HG03442 (cell line): ENCODE data around the gene GPR26.
"Not testable (repeated sequence)": the region's sequence is repeated elsewhere in the genome, so short reads cannot be mapped to it uniquely, and the experiment has no call there.

Experiments
- ATAC-seq: cut with Tn5 transposase; IDR thresholded peaks from one replicate; pipeline ENCODE4 v1.9.1; 2021; ENCODE audit warnings: mild to moderate bottlenecking, moderate library complexity; ENCODE audit not compliant: unreplicated experiment

GPR26 gene

DNA sequence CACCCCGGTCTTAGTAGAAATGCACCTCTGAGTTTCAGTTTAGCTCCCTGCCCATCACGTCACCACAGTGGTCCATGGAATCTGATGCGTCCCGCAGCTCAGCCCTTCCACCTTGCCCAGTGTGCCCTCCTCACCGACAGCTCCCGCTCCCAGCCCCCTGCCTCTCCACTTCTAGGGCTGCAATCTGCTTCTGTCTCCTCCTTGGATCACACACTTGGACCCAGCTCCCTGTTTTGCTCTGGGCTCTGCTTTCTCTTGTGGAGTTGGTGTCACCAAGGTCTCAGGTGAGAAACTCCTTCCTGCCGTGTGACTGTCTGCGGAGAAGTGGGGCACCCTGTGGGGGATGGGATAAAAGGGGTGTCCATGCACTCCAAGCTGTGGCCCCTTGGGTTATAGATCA is 37.9 kb downstream of the GPR26 start:
- no peak for ATAC-seq

- no peak for ATAC-seq
Observed at GRCh38 chr10:123704812-123705211, 38.7 kb downstream of the GPR26 start.

- ATAC-seq = no peak
Observed at GRCh38 chr10:123706236-123706635, 40.1 kb downstream of the GPR26 start.

DNA sequence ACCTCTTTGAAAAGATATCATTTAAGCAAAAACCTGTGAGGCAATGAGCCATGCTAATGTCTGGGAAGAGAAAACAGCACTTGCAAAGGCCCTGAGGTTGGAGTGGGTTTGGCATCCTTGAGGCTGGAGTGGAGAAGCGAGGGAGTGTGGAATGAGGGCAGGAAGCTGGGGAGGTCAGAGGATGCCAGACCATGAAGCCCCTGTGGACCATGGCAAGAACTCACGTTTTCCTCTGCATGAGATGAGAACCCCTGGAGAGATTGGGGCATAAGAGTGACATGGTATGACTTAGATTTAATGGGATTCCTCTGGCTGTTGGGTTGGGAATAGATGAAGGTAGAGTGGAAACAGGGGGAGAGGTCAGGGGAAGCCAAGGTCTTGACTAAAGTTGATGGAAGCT is 49.4 kb downstream of the GPR26 start:
- ATAC-seq = no peak

DNA sequence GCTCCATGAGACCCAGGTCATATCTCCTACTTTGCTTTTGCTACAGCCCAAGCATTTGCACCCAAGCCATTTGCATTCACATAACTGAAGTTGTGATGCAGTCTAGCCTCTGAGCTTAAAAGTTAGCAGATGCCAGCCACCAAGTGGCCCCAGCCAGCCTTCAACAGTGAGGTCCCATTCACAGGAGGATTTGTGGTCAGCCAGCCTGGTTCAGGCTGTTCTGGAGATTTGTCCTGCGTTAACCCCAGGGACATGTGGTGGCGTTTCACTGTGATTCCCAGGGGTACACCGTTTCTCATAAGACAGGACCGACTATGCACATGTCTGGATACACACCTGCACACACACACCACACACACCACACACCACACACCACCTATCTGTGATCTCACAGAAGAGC is 51.2 kb downstream of the GPR26 start:
- no peak for ATAC-seq

GRCh38 chr10:123718544-123719060 is 52.4 kb downstream of the GPR26 start:
- ATAC-seq = no peak

DNA sequence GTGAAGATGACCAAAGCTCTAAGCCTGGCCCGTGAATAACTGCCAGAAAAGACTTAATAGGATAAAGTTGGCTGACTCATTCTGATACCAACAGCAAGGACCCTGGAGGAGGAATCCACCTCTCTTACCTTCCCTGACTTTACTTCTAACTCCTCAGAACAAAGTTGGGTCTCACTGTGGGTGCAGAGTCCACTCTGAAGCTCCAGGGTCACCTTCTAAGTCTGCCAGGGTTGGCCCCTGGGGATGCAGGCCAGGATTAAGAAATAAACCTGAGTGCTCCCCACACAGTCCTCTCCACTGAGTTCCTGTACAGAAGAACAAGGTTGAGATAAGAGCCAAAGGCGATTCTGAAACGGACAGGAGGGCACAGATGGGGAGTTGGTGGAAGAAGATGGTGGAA is 54.4 kb downstream of the GPR26 start:
- ATAC-seq = no peak

- no peak for ATAC-seq
Observed at GRCh38 chr10:123721441-123722049, 55.4 kb downstream of the GPR26 start.

- ATAC-seq = no peak
Observed at GRCh38 chr10:123722351-123722750, 56.2 kb downstream of the GPR26 start.

DNA sequence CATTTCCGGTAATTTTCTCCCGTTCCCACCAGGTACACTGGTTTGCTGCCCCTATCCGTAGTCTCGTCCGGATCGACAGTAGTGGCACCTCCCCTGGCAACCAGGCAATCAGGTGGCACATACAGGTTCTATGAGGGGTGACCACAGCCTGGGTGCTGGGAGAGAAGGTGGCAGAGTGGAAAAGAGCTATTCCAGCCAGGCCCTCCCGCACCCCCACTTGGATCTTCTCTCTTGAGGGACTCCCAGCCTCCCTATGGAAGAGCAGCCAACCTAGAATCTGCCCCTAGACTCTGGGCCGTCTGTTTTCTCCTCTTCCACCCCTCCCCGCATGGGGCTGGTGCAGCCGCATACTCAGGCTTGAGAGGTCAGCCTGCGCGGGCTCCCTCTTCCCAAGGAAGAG is 58.6 kb downstream of the GPR26 start:
- ATAC-seq = no peak

- no peak for ATAC-seq
Observed at GRCh38 chr10:123726381-123726780, 60.2 kb downstream of the GPR26 start.

DNA sequence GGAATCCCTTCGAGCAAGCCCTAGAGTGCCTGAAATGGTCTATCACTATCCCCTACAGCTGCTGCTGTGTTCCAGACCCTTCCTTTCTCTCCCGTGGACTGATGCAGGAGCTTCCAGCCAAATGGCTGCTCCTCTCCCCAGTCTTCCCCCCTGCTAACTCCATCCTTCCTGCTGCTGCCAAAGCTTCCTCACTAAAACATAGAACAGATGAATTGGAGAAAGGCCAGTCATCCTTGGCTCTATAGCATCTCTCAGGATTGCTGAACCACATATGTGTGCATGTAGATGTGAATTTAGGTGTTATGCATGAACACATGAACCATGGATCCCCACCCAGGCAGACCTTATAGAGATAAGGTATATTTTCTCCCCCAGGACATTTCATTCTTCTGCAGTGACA is 60.7 kb downstream of the GPR26 start:
- ATAC-seq = no peak

GRCh38 chr10:123729523-123729922 is 63.4 kb downstream of the GPR26 start:
- no peak for ATAC-seq

GRCh38 chr10:123736917-123737316 is 70.8 kb downstream of the GPR26 start:
- ATAC-seq = not testable (repeated sequence)

DNA sequence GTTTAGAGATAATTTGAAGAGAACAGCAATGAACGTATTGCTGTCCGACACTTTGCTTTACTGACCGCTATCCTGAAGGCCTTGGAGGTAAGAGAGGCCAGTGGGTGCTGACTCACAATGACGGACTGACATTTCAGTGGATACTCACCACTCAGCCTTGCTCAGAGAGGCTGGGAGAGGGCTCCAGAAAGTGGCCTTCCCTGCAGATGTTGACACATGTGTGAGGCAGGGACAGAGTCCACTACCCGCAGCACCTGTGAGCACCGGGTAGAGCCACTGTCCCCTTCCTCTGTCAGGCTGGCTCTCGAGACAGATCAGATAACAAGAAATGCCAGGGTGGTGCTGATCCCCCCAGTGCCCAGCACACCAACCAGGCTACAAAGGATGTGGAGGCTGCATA is 75.0 kb downstream of the GPR26 start:
- no peak for ATAC-seq

DNA sequence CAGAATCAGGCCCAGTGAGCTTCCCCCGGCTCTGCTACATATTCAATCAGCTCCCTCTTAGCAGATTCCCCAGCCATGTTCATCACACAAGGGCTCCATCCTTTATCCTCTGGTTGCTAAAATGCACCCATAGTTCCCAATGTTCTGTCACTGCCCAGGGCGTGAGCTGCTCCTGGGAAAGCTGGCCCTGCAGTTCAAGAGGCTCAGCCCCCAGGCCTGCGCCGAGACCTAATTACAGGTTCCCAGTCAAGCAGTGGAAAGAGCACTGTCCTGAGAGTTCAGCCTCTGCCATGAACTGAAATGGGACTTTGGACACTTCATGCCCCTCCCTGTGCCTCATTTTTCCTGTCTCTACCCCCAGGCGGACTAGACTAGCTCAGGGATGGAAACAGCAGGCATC is 75.6 kb downstream of the GPR26 start:
- ATAC-seq = no peak

DNA sequence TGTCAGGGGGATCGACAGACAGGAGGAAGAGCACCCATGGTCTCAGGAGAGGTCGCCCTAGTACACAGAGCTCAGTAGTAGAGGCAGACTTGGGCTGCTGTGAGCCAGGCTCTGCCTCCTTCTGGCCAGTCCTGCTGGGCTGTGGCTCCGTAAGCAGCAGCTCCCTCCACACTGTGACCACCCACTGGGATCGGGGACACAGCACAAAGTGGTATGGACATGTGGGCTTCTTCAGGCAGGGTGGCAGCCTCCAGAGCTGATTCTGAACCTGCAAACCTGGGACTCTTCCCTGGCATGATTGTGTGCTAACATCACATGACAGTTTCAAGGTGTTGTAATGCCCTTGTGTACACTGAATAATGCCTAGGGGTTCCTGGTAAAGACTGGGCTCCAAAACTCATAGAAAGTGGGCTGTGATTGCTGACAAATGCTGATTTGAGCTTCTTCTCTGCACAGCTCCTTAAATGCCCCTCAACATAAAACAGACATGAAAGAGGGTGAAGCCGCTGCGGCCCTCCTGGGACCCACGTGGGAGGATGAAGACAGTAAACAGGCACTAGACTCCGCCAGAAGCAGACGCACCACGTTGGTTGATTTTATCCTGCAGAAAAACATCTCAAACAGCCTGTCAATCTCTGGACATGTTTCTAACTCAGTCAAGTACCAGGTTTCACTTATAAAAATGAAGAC is 76.7 kb downstream of the GPR26 start:
- no peak for ATAC-seq

DNA sequence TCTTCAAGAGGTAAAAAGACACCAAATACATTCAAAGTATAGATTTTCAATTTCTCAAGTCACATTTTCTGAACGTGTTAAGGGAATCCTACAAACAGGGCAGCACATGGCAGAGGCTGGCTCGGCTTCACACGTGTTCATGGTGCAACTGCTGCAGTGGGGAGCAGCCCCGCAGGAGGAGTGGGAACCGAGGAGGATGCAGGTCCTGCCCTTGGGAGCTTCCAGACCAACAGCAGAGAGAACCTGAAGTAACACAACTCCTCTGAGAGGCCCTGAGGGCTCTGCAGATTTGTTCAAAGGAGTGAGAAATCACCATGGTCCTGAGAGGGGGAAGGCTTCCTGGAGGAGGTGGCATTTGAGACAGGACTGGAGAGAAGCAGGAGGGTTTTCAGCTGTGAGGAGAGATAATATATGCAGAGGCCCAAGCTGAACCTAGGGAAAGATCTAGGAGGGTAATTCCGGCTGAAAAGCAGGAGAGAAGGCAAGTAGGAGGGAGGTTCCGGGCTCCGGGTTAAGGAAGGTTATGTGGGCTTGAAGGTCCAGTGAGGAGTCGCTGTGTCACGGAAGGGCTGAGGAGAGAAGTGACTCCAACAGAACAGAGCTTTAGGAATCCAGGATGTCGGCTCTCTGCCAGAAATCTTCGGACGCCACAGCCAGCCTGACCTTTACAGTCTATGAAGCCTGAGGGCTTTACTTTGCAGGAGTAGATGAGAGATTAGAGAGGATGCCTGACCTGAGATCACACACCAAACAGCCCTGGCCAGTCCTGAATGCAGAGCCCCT is 77.5 kb downstream of the GPR26 start:
- ATAC-seq = no peak

- no peak for ATAC-seq
Observed at GRCh38 chr10:123744224-123744536, 78.0 kb downstream of the GPR26 start.
